Measurements from ENCODE around the gene PTPN13. TPM values are rescaled to one million over a fixed set of nuclear protein-coding genes. Genes with fewer than 3 reads are reported as not detected.

The PTPN13 gene
- polyA plus RNA-seq, 1 experiment = 19.4 TPM

GRCh38 chr4:86678796-86679195 lies 84.7 kb downstream of the PTPN13 start:
- ChIA-PET POLR2A (no interaction called here), CTCF (interaction anchor here (1.0 kb wide), 1 partner anchor 30 kb away, joined by 3 read pairs; no protein-coding TSS in a partner anchor)
- no peak for DNase-seq (ENCODE audit: low read depth)

GRCh38 chr4:86679441-86679840 lies 85.3 kb downstream of the PTPN13 start:
- Histone ChIP-seq H3K4me3 (ENCODE audit: low read depth, low read length) (no peak overlapping the region), H3K36me3 (ENCODE audit: control insufficient read depth, insufficient read depth, low read length) (peaks cover 1% of the 10 kb centered on the region; the same call in 1 of the 2 replicates), H3K27me3 (ENCODE audit: control insufficient read depth, insufficient read depth, low read length) (no peaks in the 10 kb centered on the region)
- DNase-seq (ENCODE audit: low read depth) = no peak
- ChIA-PET CTCF (interaction anchor here (1.0 kb wide), 1 partner anchor 29 kb away, joined by 3 read pairs; no protein-coding TSS in a partner anchor), POLR2A (no interaction called here)
- no peak for TF ChIP-seq CTCF (IDR thresholded peaks at IDR 0.05; ENCODE audit: insufficient read depth, low read depth, low read length)

More at GRCh38 chr4:86678796-86679195, 84.7 kb downstream of the PTPN13 start:
- peaks cover 1% of the 10 kb centered on the region; the same call in 1 of the 2 replicates for H3K36me3 ChIP-seq (ENCODE audit: control insufficient read depth, insufficient read depth, low read length)
- no peaks in the 10 kb centered on the region for H3K27me3 ChIP-seq (ENCODE audit: control insufficient read depth, insufficient read depth, low read length)
- H3K4me3 ChIP-seq (ENCODE audit: low read depth, low read length) = no peak overlapping the region
- no peak for TF ChIP-seq CTCF (IDR thresholded peaks at IDR 0.05; ENCODE audit: insufficient read depth, low read depth, low read length)

GRCh38 chr4:86683167-86683566 lies 89.1 kb downstream of the PTPN13 start:
- Histone ChIP-seq H3K36me3 (ENCODE audit: control insufficient read depth, insufficient read depth, low read length) (peaks cover 1% of the 10 kb centered on the region; the same call in 1 of the 2 replicates), H3K4me3 (ENCODE audit: low read depth, low read length) (no peak overlapping the region), H3K27me3 (ENCODE audit: control insufficient read depth, insufficient read depth, low read length) (no peaks in the 10 kb centered on the region)
- CTCF ChIA-PET = interaction anchor here (0.6 kb wide), 1 partner anchor 176 kb away, joined by 3 read pairs; no protein-coding TSS in a partner anchor
- POLR2A ChIA-PET = no interaction called here
- no peak for DNase-seq (ENCODE audit: low read depth)
- TF ChIP-seq CTCF (IDR thresholded peaks at IDR 0.05; ENCODE audit: insufficient read depth, low read depth, low read length) = no peak

- ChIA-PET CTCF (interaction anchor here (0.7 kb wide), 1 partner anchor 12 kb away, joined by 3 read pairs; no protein-coding TSS in a partner anchor), POLR2A (no interaction called here)
- DNase-seq (ENCODE audit: low read depth) = no peak
- Histone ChIP-seq H3K4me3 (ENCODE audit: low read depth, low read length) (no peak overlapping the region), H3K36me3 (ENCODE audit: control insufficient read depth, insufficient read depth, low read length) (peaks cover 1% of the 10 kb centered on the region; the same call in 1 of the 2 replicates), H3K27me3 (ENCODE audit: control insufficient read depth, insufficient read depth, low read length) (no peaks in the 10 kb centered on the region)
- TF ChIP-seq CTCF (IDR thresholded peaks at IDR 0.05; ENCODE audit: insufficient read depth, low read depth, low read length) = no peak
These were observed 89.9 kb downstream of the PTPN13 start for GRCh38 chr4:86683983-86684382.

- Histone ChIP-seq H3K36me3 (ENCODE audit: control insufficient read depth, insufficient read depth, low read length) (peaks cover 2% of the 10 kb centered on the region; the same call in 1 of the 2 replicates), H3K4me3 (ENCODE audit: low read depth, low read length) (no peak overlapping the region), H3K27me3 (ENCODE audit: control insufficient read depth, insufficient read depth, low read length) (no peaks in the 10 kb centered on the region)
- ChIA-PET POLR2A (no interaction called here), CTCF (no interaction called here)
- no peak for TF ChIP-seq CTCF (IDR thresholded peaks at IDR 0.05; ENCODE audit: insufficient read depth, low read depth, low read length)
- DNase-seq (ENCODE audit: low read depth) = no peak
These were observed 91.3 kb downstream of the PTPN13 start for GRCh38 chr4:86685401-86685800.
